Hepatocyte (in vitro differentiated cells): ENCODE measurements around the gene INO80.

Experiments used
- CTCF ChIP-seq: fragments of 200-600 bp; sonication (generic); IDR thresholded peaks from 2 replicates; pipeline ENCODE4 v1.5.1; 2016; ENCODE audit warnings: antibody characterized with exemption, mild to moderate bottlenecking; ENCODE audit not compliant: poor library complexity
- EZH2 ChIP-seq: fragments of 200-600 bp; sonication (generic); IDR thresholded peaks from 2 replicates; pipeline ENCODE4 v1.6.1; 2016; ENCODE audit warnings: antibody characterized with exemption, mild to moderate bottlenecking, borderline replicate concordance

DNA sequence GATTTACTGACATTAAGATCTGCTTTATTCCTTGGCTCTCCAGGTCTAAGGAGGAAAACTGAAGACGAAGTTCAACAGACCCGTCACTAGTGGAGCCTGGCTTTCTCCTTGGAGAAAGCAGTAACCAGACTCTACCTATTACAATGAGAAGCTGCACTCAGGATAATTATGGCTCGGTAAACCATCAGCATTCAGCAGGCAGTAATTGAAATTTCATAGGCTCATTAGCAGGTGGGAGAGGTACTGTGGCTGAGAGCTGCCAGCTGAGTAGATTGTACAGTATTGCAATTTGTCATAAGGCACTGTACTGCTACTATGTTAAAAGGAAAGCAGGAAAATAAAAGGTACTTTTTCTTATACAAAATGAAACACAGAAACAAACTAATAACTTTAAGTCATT is 111.6 kb downstream of the INO80 start:
- TF ChIP-seq EZH2 (no peak), CTCF (no peak)
